ENCODE results near the gene ZNF747.
"Not testable (repeated sequence)": the region's sequence is repeated elsewhere in the genome, so short reads cannot be mapped to it uniquely, and the experiment has no call there.

Gene ZNF747

GRCh38 chr16:30557707-30557956, 23.0 kb upstream of the ZNF747 start:
- DNase-seq = no peak

GRCh38 chr16:30556125-30556473, 21.4 kb upstream of the ZNF747 start:
- no peak for DNase-seq

GRCh38 chr16:30555315-30556124, 20.9 kb upstream of the ZNF747 start:
- DNase-seq = no peak

GRCh38 chr16:30554557-30555314, 20.1 kb upstream of the ZNF747 start:
- no peak for DNase-seq

- no peak for DNase-seq
These were observed 18.8 kb upstream of the ZNF747 start for GRCh38 chr16:30553393-30553899.

GRCh38 chr16:30552956-30553355, 18.3 kb upstream of the ZNF747 start:
- DNase-seq = no peak

GRCh38 chr16:30551781-30552180, 17.1 kb upstream of the ZNF747 start:
- no peak for DNase-seq

GRCh38 chr16:30548416-30549253, 14.0 kb upstream of the ZNF747 start:
- DNase-seq = no peak

GRCh38 chr16:30546115-30546514, 11.5 kb upstream of the ZNF747 start:
- DNase-seq = no peak

GRCh38 chr16:30543067-30543466, 8.4 kb upstream of the ZNF747 start:
- DNase-seq = no peak

GRCh38 chr16:30541502-30542329, 7.1 kb upstream of the ZNF747 start:
- no peak for DNase-seq

GRCh38 chr16:30540916-30541464, 6.3 kb upstream of the ZNF747 start:
- not testable (repeated sequence) for DNase-seq

- not testable (repeated sequence) for DNase-seq
These were observed 5.4 kb upstream of the ZNF747 start for GRCh38 chr16:30539986-30540526.

- DNase-seq = no peak
These were observed 4.6 kb upstream of the ZNF747 start for GRCh38 chr16:30539000-30539964.

GRCh38 chr16:30536391-30537024, 1.9 kb upstream of the ZNF747 start:
- not testable (repeated sequence) for DNase-seq

GRCh38 chr16:30535777-30536190, 1.1 kb upstream of the ZNF747 start:
- DNase-seq = no peak

- DNase-seq = no peak
These were observed 583 bp upstream of the ZNF747 start for GRCh38 chr16:30535106-30535776.

- DNase-seq = no peak
These were observed 800 bp downstream of the ZNF747 start for GRCh38 chr16:30533748-30534367.

- DNase-seq = no peak
These were observed 1.5 kb downstream of the ZNF747 start for GRCh38 chr16:30533146-30533522.
